NCI-H82 (cell line): Measurements from ENCODE around the gene MDH1B.
A peak's percentile ranks its signal among the peaks of the same experiment; 100 is the strongest.

Experiments
- DNase-seq: peaks from one replicate; lab custom pipeline; 2025; lab: John Stamatoyannopoulos, UW

Gene MDH1B

GRCh38 chr2:206693399-206694137, 71.6 kb downstream of the MDH1B start:
- DNase-seq, result peak; percentile 82

- no peak for DNase-seq
Measured at GRCh38 chr2:206692971-206693370, 72.2 kb downstream of the MDH1B start.

GRCh38 chr2:206688990-206689389, 76.1 kb downstream of the MDH1B start:
- no peak for DNase-seq

GRCh38 chr2:206688453-206688852, 76.7 kb downstream of the MDH1B start:
- no peak for DNase-seq
